H1 (cell line): ENCODE measurements around the gene SAFB2. TPM values are rescaled to one million over a fixed set of nuclear protein-coding genes. Genes with fewer than 3 reads are reported as not detected.

ENCODE experiments used
- ATF2 ChIP-seq: IDR thresholded peaks from 2 replicates; pipeline ENCODE4 v1.6.1; 2012; ENCODE audit warnings: low read length, inconsistent platforms
- HDAC6 ChIP-seq: IDR thresholded peaks from one replicate; pipeline ENCODE4 v1.7.1; 2012; ENCODE audit warnings: low read depth, mild to moderate bottlenecking, inconsistent platforms, low read length, moderate library complexity
- SIN3A ChIP-seq, 2 experiments: IDR thresholded peaks in 1 of 2; conservative IDR thresholded peaks in 1 of 2; 2 replicates each; pipeline ENCODE4 v1.6.1; 2011 to 2012; ENCODE audit warnings: low read length in 2 of 2, improper control_type of control experiment in 1 of 2, low read depth in 1 of 2, mild to moderate bottlenecking in 1 of 2
- polyA plus RNA-seq, 7 experiments: library from polyadenylated mRNA; depleted of rRNA in 3 of 7; stranded (reverse) in 5 of 7; unstranded in 2 of 7; fragments of >200 nt in 5 of 7; fragments of 200-250 nt in 2 of 7; gene quantifications; 1 replicate in 5 of 7; 2 replicates in 1 of 7; 4 replicates in 1 of 7; pipeline versions ENCODE4 v1.2.1 to v1.2.3, GENCODE V29; 2011 to 2013; ENCODE audit warnings: missing spikeins in 2 of 7, mixed read lengths in 2 of 7
- total RNA-seq: library from RNA; stranded (reverse); fragmentation: NEBNext Ultra II Directional; extraction: Animal tissue kit (Norgen Biotek cat#: 25700); gene quantifications from 2 replicates; pipeline ENCODE4 v1.2.1, GENCODE V29; 2021

The SAFB2 gene
- total and polyA plus RNA-seq, 2 of the 8 experiments (the other 6 are each of a cell fraction or from before 2014, with no cell fraction given): 14.8 to 63.8 TPM

DNA sequence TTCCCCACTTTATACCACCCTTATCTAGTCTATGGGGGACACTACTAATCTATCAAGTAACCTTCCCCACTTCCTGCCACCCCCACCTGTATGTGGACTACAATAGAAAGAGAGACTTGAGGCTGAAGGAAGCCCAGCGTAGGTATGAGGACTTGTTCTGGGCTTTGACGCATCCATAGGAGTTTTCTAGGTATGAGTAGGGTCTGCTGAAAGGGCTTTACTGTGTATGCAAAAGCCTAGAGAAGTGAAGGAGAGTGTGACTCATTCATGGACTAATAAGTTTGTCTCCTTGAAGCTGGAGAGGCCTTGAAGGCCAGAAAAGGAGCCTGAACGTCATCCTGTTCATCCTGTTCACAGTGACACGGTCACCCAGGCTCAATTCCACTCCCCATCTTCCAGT, 76.6 kb downstream of the SAFB2 start (continued):
- TF ChIP-seq ATF2: no peak
- TF ChIP-seq SIN3A (conservative IDR thresholded peaks at IDR 0.05 in 1 of 2, IDR thresholded peaks at IDR 0.05 in 1 of 2; ENCODE audit: low read depth in 1 of 2, low read length in 2 of 2): no peak
- TF ChIP-seq HDAC6: no peak
